Left lung (tissue), 10 donors: Measurements from ENCODE around the gene HAPLN1. TPM values are rescaled to one million over a fixed set of nuclear protein-coding genes. Genes with fewer than 3 reads are reported as not detected.

Source experiments
- ATAC-seq: fragments of 200-7000 bp; cut with Tn5 transposase; one replicate; pipeline ENCODE4 v1.9.1; 2020; ENCODE audit warnings: moderate library complexity
- DNase-seq, 4 donors: peaks; one replicate each; pipeline ENCODE4 v3.0.0-alpha.2; 2013 to 2020
- H3K27ac ChIP-seq, 2 donors: fragments of 200-600 bp; sonication (generic) in 1 of 2; one replicate each; pipeline versions ENCODE4 v1.5.0 to v1.8.0; 2020 to 2021
- H3K27me3 ChIP-seq, 2 donors: fragments of 200-600 bp; sonication (generic) in 1 of 2; one replicate each; pipeline versions ENCODE4 v1.5.0 to v1.8.0; 2020 to 2021
- H3K36me3 ChIP-seq, 2 donors: fragments of 200-600 bp; sonication (generic) in 1 of 2; one replicate each; pipeline versions ENCODE4 v1.5.0 to v1.8.0; 2020 to 2021
- H3K4me1 ChIP-seq, 2 donors: fragments of 200-600 bp; one replicate each; pipeline ENCODE4 v1.8.0; 2021
- H3K4me3 ChIP-seq, 2 donors: fragments of 200-600 bp; sonication (generic) in 1 of 2; one replicate each; pipeline versions ENCODE4 v1.5.0 to v1.8.0; 2020 to 2021; ENCODE audit warnings: mild to moderate bottlenecking in 1 of 2
- H3K9me3 ChIP-seq, 2 donors: fragments of 200-600 bp; sonication (generic) in 1 of 2; one replicate each; pipeline versions ENCODE4 v1.5.0 to v1.8.0; 2020 to 2021
- CTCF ChIP-seq, 2 donors: fragments of 200-600 bp; sonication (generic) in 1 of 2; IDR thresholded peaks; one replicate each; pipeline versions ENCODE4 v1.5.0 to v1.8.0; 2021; ENCODE audit warnings: antibody characterized with exemption in 2 of 2
- intact Hi-C, 2 donors: fragments of 100-400 bp; cut with DNase I; formaldehyde crosslinking; loops; one replicate each; pipeline versions ENCODE4 v1.11.2 to v1.14.2; 2022
- polyA plus RNA-seq, 6 donors: library from polyadenylated mRNA; unstranded; fragments of 120-200 nt; gene quantifications; one replicate each; pipeline ENCODE4 v1.2.1, GENCODE V29; 2013; ENCODE audit not compliant: insufficient read length in 6 of 6
- total RNA-seq, 2 donors: library from RNA; stranded (reverse); fragmentation: NEBNext Ultra II Directional; extraction: Animal tissue kit (Norgen Biotek cat#: 25700); gene quantifications; one replicate each; pipeline ENCODE4 v1.2.1, GENCODE V29; 2021
- donor health status: DM: no; HTN: yes; CAD: no.
- donor health status: DM: no; HTN: no; CAD: no.

Gene HAPLN1
- total and polyA plus RNA-seq, 8 donors = 0.05 to 3.7 (median 1.8) TPM

- ATAC-seq = no peak
- Histone ChIP-seq H3K27me3 (no peaks in the 10 kb centered on the region), H3K4me3 (no peak overlapping the region), H3K4me1 (no peaks in the 10 kb centered on the region), H3K27ac (no peak overlapping the region), H3K9me3 (no peaks in the 10 kb centered on the region), H3K36me3 (no peaks in the 10 kb centered on the region)
- intact Hi-C loops = no loop called here
- TF ChIP-seq CTCF (IDR thresholded peaks at IDR 0.05) = no peak
- no peak for DNase-seq
Observed at GRCh38 chr5:83683836-83684235, 36.8 kb downstream of the HAPLN1 start.

- ATAC-seq = no peak
- no peaks in the 10 kb centered on the region for H3K9me3 ChIP-seq
- H3K4me3 ChIP-seq = no peak overlapping the region
- intact Hi-C loops = no loop called here
- no peaks in the 10 kb centered on the region for H3K36me3 ChIP-seq
- no peaks in the 10 kb centered on the region for H3K4me1 ChIP-seq
- DNase-seq = peak in 1 of 4 donors; percentile 16
- no peaks in the 10 kb centered on the region for H3K27me3 ChIP-seq
- H3K27ac ChIP-seq = no peak overlapping the region
- no peak for TF ChIP-seq CTCF (IDR thresholded peaks at IDR 0.05)
Observed at GRCh38 chr5:83672646-83673045, 48.0 kb downstream of the HAPLN1 start.

- no peak for TF ChIP-seq CTCF (IDR thresholded peaks at IDR 0.05)
- Histone ChIP-seq H3K36me3 (no peaks in the 10 kb centered on the region), H3K4me3 (no peak overlapping the region), H3K4me1 (no peaks in the 10 kb centered on the region), H3K27ac (no peak overlapping the region), H3K27me3 (no peaks in the 10 kb centered on the region), H3K9me3 (no peaks in the 10 kb centered on the region)
- intact Hi-C loops = no loop called here
- no peak for DNase-seq
- no peak for ATAC-seq
Observed at GRCh38 chr5:83672158-83672557, 48.5 kb downstream of the HAPLN1 start.

- intact Hi-C loops = no loop called here
- ATAC-seq (no peak), DNase-seq (no peak)
- Histone ChIP-seq H3K4me1 (no peaks in the 10 kb centered on the region), H3K27me3 (peaks cover 0 to 5% of the 10 kb centered on the region in 2 donors), H3K36me3 (no peaks in the 10 kb centered on the region), H3K4me3 (no peak overlapping the region), H3K27ac (no peak overlapping the region), H3K9me3 (no peaks in the 10 kb centered on the region)
- no peak for TF ChIP-seq CTCF (IDR thresholded peaks at IDR 0.05)
Observed at GRCh38 chr5:83665631-83666030, 55.0 kb downstream of the HAPLN1 start.

- H3K27me3 ChIP-seq = peaks cover 0 to 5% of the 10 kb centered on the region in 2 donors
- H3K4me3 ChIP-seq = no peak overlapping the region
- no peak for TF ChIP-seq CTCF (IDR thresholded peaks at IDR 0.05)
- DNase-seq = no peak
- no peak overlapping the region for H3K27ac ChIP-seq
- H3K4me1 ChIP-seq = no peaks in the 10 kb centered on the region
- intact Hi-C loops = no loop called here
- ATAC-seq = no peak
- no peaks in the 10 kb centered on the region for H3K36me3 ChIP-seq
- H3K9me3 ChIP-seq = no peaks in the 10 kb centered on the region
Observed at GRCh38 chr5:83662558-83662957, 58.1 kb downstream of the HAPLN1 start.
